Upper lobe of right lung (tissue), 1 donor: Measurements from ENCODE around the gene CCNK. TPM values are rescaled to one million over a fixed set of nuclear protein-coding genes. Genes with fewer than 3 reads are reported as not detected.

Experiments used
- ATAC-seq: fragments of 200-7000 bp; cut with Tn5 transposase; one replicate; pipeline ENCODE4 v1.9.1; 2020; ENCODE audit warnings: mild to moderate bottlenecking, moderate library complexity
- DNase-seq: peaks from one replicate; pipeline ENCODE4 v3.0.0-alpha.2; 2020
- H3K27ac ChIP-seq: fragments of 200-600 bp; one replicate; pipeline ENCODE4 v1.8.0; 2022
- H3K27me3 ChIP-seq: fragments of 200-600 bp; one replicate; pipeline ENCODE4 v1.8.0; 2022; ENCODE audit warnings: mild to moderate bottlenecking
- H3K36me3 ChIP-seq: fragments of 200-600 bp; one replicate; pipeline ENCODE4 v1.8.0; 2022
- H3K4me1 ChIP-seq: fragments of 200-600 bp; one replicate; pipeline ENCODE4 v1.8.0; 2022
- H3K4me3 ChIP-seq: fragments of 200-600 bp; one replicate; pipeline ENCODE4 v1.8.0; 2022; ENCODE audit warnings: mild to moderate bottlenecking
- H3K9me3 ChIP-seq: fragments of 200-600 bp; one replicate; pipeline ENCODE4 v1.8.0; 2022
- CTCF ChIP-seq: fragments of 200-600 bp; IDR thresholded peaks from one replicate; pipeline ENCODE4 v1.8.0; 2022; ENCODE audit warnings: antibody characterized with exemption
- intact Hi-C: fragments of 100-400 bp; cut with DNase I; formaldehyde crosslinking; loops from one replicate; pipeline ENCODE4 v1.11.0; 2022
- total RNA-seq: library from RNA; stranded (reverse); fragmentation: NEBNext Ultra II Directional; extraction: Animal tissue kit (Norgen Biotek cat#: 25700); gene quantifications from one replicate; pipeline ENCODE4 v1.2.1, GENCODE V29; 2021
- donor health status: DM: no; HTN: yes; CAD: no; lungs with severe emphysema.

The CCNK gene
- total RNA-seq, 1 donor from 2014 or later = 48.7 TPM

DNA sequence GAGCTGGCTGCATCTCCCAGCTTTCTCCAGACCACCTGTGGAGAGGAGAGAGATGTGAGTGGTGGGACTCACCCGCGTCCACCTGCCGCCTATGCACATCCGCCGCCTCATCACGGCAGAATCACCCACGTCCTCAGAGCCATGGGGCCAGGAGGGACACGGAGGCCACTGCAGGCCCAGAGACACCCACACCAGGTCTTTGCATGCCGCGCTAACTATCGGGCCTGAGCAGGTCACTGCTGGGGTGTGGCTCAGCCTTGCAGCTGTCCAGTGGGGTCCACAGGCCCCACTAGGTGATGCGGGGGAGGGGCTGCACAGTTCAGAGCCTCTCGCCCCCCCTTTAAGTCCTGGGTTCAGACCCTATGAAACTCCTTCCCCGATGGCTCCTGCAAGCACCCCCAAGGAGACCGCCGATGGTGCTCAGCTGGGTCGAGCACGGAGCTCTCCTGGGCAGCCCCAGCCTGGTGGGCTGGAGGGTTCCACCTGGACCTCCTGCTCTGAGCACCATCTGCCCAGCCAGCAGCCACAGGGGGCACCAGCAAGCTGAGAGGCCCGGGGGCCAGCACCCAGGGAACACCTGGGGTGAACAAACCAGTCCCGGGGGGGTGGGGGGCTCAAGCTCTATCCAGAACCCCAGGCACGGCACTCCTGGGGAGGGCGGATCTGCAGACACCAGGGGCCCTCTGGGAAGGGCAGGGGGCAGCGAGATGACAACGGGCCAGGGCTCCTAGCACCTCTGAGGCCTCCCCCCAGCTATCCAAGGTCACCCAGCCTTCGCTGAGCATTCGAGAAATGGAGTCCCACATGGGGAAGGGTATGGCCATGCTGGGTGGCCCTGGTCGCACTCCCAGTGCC lies 34.3 kb downstream of the CCNK start:
- H3K4me1 ChIP-seq = peaks cover 3% of the 10 kb centered on the region
- no peaks in the 10 kb centered on the region for H3K9me3 ChIP-seq
- intact Hi-C loops = loop anchor here (5.0 kb wide), 1 partner anchor 112 kb away; no protein-coding TSS in a partner anchor
- TF ChIP-seq CTCF = no peak
- no peak overlapping the region for H3K27ac ChIP-seq
- H3K27me3 ChIP-seq = no peaks in the 10 kb centered on the region
- peaks cover 23% of the 10 kb centered on the region for H3K36me3 ChIP-seq
- no peak for DNase-seq
- no peak overlapping the region for H3K4me3 ChIP-seq
- no peak for ATAC-seq

DNA sequence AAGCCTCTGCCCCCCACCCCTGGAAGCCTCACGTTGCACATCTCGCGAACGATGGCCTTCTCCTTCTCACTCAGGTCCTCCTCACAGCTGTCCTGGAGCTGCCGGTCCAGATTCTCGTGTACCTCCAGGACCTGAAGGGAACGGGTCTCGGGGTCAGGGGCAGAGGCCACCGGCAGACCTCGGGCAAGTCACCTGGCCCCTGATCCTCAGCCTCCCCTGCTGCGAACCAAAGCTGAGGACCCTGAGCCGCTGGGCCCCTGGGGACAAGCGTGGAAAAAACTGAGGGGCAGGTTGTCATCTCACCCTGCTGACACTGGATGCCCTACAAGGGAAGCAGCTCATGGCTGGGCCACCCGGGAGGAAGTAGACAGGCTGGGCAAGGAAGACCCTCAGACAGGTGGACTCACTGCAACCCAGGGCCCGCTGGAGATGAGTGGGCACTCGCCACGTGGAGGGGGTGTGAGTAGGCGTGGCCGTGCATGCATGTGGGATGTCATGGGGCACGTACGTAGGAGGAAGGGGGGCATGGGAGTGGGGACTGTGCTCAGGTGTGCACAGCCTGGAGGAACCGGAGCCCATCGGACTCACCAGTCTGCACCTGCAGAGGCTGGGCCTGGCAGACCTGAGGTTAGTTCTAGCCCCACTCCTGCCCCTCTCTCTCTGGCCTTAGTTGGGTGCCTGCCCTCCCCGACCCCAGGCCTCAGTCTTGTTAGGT lies 35.1 kb downstream of the CCNK start:
- no peak overlapping the region for H3K4me3 ChIP-seq
- H3K4me1 ChIP-seq = peaks cover 3% of the 10 kb centered on the region
- peaks cover 17% of the 10 kb centered on the region for H3K36me3 ChIP-seq
- TF ChIP-seq CTCF = no peak
- DNase-seq (no peak), ATAC-seq (no peak)
- no peaks in the 10 kb centered on the region for H3K9me3 ChIP-seq
- intact Hi-C loops = loop anchor here (5.0 kb wide), 1 partner anchor 111 kb away; no protein-coding TSS in a partner anchor
- no peak overlapping the region for H3K27ac ChIP-seq
- no peaks in the 10 kb centered on the region for H3K27me3 ChIP-seq

GRCh38 chr14:99516871-99517642 lies 35.8 kb downstream of the CCNK start:
- DNase-seq = no peak
- peaks cover 16% of the 10 kb centered on the region for H3K36me3 ChIP-seq
- intact Hi-C loops = loop anchor here (5.0 kb wide), 1 partner anchor 110 kb away; no protein-coding TSS in a partner anchor

DNA sequence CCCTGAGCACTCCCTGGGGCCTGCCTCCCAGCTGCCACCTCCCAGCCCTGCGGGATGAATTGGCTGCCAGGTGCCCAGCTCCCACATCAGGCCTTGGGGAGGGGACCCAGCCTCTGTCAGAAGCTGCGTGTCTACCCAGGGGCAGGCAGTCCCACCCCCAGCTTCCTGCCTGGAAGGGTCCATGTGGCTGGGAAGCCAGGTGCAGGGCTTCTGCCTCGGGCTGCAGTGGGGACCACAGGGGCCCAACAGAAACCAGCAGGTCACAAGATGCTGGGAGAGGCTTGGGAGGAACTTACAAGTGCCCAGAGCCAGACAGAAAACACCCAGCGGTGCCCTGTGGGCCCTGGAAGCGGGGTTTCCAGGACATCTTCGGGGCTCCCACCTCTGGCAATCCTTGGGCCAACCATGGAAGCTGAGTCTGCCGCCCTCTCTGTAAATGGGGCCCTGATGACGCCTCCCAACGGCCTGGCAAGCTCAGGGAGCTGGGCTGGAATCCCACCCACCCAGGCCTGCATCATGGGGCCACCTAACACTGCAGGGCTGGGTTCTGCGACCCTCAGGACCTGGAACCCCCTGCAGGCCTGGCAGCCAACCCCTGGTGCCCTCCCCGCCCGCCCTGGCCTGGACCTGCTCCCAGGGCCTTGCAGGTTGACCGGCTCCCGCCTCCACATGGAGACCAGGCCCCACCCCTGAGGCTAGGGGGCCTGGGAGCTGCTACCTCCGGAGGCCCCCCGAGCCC lies 36.6 kb downstream of the CCNK start:
- no peaks in the 10 kb centered on the region for H3K27me3 ChIP-seq
- no peak overlapping the region for H3K27ac ChIP-seq
- DNase-seq = peak; percentile 64
- no peak for TF ChIP-seq CTCF
- intact Hi-C loops = loop anchor here (5.0 kb wide), 1 partner anchor 109 kb away; no protein-coding TSS in a partner anchor
- ATAC-seq = no peak
- H3K9me3 ChIP-seq = no peaks in the 10 kb centered on the region
- peaks cover 8% of the 10 kb centered on the region for H3K36me3 ChIP-seq
- H3K4me1 ChIP-seq = peaks cover 3% of the 10 kb centered on the region
- no peak overlapping the region for H3K4me3 ChIP-seq

More at GRCh38 chr14:99516871-99517642, 35.8 kb downstream of the CCNK start:
- H3K4me1 ChIP-seq = peaks cover 3% of the 10 kb centered on the region
- H3K27ac ChIP-seq = no peak overlapping the region
- ATAC-seq = no peak
- no peak overlapping the region for H3K4me3 ChIP-seq
- no peaks in the 10 kb centered on the region for H3K27me3 ChIP-seq
- H3K9me3 ChIP-seq = no peaks in the 10 kb centered on the region
- no peak for TF ChIP-seq CTCF
